Measurements from ENCODE around the gene AQP12A.

The AQP12A gene

GRCh38 chr2:240711701-240712100, 20.0 kb downstream of the AQP12A start:
- no peak for DNase-seq

GRCh38 chr2:240712121-240712520, 20.5 kb downstream of the AQP12A start:
- DNase-seq: no peak

GRCh38 chr2:240713071-240713927, 21.6 kb downstream of the AQP12A start:
- DNase-seq: no peak

GRCh38 chr2:240713928-240714746, 22.5 kb downstream of the AQP12A start:
- no peak for DNase-seq

GRCh38 chr2:240714747-240715725, 23.4 kb downstream of the AQP12A start:
- no peak for DNase-seq

GRCh38 chr2:240716130-240716798, 24.6 kb downstream of the AQP12A start:
- no peak for DNase-seq

- DNase-seq: no peak
Measured at GRCh38 chr2:240717181-240717641, 25.5 kb downstream of the AQP12A start.

GRCh38 chr2:240717681-240718581, 26.3 kb downstream of the AQP12A start:
- DNase-seq: no peak

- no peak for DNase-seq
Measured at GRCh38 chr2:240718896-240719490, 27.3 kb downstream of the AQP12A start.

- DNase-seq: no peak
Measured at GRCh38 chr2:240719676-240720545, 28.2 kb downstream of the AQP12A start.

GRCh38 chr2:240720686-240721595, 29.3 kb downstream of the AQP12A start:
- no peak for DNase-seq

GRCh38 chr2:240721596-240722180, 30.0 kb downstream of the AQP12A start:
- no peak for DNase-seq

- no peak for DNase-seq
Measured at GRCh38 chr2:240722376-240722775, 30.7 kb downstream of the AQP12A start.

GRCh38 chr2:240722796-240723735, 31.4 kb downstream of the AQP12A start:
- DNase-seq: no peak

- no peak for DNase-seq
Measured at GRCh38 chr2:240723851-240724250, 32.2 kb downstream of the AQP12A start.

- DNase-seq: no peak
Measured at GRCh38 chr2:240724431-240724830, 32.8 kb downstream of the AQP12A start.

- DNase-seq: no peak
Measured at GRCh38 chr2:240725266-240725665, 33.6 kb downstream of the AQP12A start.

Measured in DMS79 treated with DMSO at 0.1 percent for 48 hours (cell line).